IPS-18c (cell line): ENCODE results near the gene MAP3K8.
A peak's percentile ranks its signal among the peaks of the same experiment; 100 is the strongest.
"Not testable (repeated sequence)": the region's sequence is repeated elsewhere in the genome, so short reads cannot be mapped to it uniquely, and the experiment has no call there.

Experiments used
- H3K4me3 ChIP-seq: 2 replicates; pipeline ENCODE4 v1.7.0; 2013; ENCODE audit warnings: low read depth, mild to moderate bottlenecking, low read length, moderate library complexity; ENCODE audit not compliant: insufficient read depth
- H3K9me3 ChIP-seq: one replicate; pipeline ENCODE4 v1.6.1; 2013; ENCODE audit warnings: mild to moderate bottlenecking, low read length, moderate library complexity; ENCODE audit not compliant: control insufficient read depth, insufficient read depth

Gene MAP3K8

GRCh38 chr10:30417301-30417700 is 16.7 kb upstream of the MAP3K8 start:
- H3K4me3 ChIP-seq = no peak overlapping the region
- H3K9me3 ChIP-seq = no peaks in the 10 kb centered on the region

DNA sequence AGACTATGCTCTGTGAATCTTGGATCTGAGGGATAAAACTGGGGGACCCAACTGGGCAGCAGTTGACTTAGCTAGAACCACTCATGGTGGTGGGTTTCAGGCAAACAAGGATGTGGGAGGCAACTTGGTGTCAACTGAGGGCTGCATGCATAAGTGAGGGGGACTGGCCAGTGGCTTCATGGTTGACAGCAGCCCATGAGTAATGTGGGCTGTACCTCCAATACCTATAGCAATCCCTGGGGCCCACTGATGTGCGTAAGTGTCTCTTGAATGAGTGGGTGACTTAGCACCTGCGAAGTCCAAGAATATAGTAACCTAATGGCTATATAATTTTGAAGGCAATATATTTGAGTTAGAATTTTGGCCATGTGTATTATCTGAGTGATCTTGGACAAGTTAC is 13.7 kb upstream of the MAP3K8 start:
- Histone ChIP-seq H3K9me3 (no peaks in the 10 kb centered on the region), H3K4me3 (no peak overlapping the region)

- no peak overlapping the region for H3K4me3 ChIP-seq
- no peaks in the 10 kb centered on the region for H3K9me3 ChIP-seq
Measured at GRCh38 chr10:30420766-30421165, 13.2 kb upstream of the MAP3K8 start.

- Histone ChIP-seq H3K4me3 (no peak overlapping the region), H3K9me3 (no peaks in the 10 kb centered on the region)
Measured at GRCh38 chr10:30422151-30422695, 11.8 kb upstream of the MAP3K8 start.

DNA sequence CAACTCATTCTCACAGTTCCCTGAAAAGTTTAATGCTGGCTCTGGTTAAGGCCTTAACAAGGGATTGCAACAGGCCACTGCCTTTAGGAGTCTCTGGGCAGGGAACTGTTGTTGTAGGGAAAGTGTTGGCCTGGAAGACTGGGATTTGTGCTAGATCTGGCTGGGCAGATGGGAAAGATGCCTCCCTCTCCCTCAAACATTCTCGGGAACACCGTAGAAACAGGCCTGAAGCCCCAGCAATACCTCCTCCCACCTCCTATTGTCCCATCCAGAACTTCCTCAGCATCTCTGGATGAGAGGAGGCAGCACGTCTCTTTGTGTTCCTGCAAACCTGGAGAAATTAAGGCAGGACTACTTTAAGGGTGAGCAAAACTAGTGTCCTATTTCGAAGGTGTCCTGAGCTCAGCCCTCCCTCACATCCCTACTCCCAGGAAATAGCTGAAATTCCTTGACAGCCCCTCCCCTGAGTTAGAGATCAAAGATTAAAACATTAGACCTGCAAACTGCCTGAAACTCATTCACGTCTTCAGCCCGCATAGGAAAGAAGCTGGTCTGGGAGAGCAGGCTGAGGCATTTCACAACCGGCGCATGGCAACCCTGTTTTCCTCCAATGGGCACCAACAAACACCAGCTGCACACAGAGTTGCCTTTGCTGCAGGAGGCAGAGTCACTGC is 10.9 kb upstream of the MAP3K8 start:
- no peak overlapping the region for H3K4me3 ChIP-seq
- H3K9me3 ChIP-seq = no peaks in the 10 kb centered on the region

DNA sequence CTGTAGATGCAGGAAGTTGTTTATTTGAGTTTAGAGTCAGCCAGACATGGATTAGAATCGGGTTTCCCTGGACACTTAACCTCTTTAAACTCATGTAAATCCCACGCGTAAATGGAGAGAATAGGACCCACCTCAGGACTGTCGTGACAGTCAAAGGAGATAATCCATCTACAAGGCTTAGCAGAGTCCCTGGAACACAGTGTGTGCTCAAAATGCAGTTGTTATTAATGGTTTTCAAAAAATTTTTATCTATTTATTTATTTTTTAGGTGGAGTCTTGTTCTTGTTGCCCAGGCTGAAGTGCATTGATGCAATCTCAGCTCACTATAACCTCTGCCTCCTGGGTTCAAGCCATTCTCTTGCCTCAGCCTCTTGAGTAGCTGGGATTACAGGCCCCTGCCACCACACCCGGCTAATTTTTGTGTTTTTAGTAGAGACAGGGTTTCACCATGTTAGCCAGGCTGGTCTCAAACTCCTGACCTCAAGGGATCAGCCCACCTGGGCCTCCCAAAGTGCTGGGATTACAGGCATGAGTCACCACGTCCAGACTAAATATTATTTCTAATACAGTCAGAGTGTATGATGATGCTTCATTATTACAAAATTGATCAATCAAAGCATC is 10.2 kb upstream of the MAP3K8 start:
- H3K4me3 ChIP-seq, H3K9me3 ChIP-seq: not testable (repeated sequence)

DNA sequence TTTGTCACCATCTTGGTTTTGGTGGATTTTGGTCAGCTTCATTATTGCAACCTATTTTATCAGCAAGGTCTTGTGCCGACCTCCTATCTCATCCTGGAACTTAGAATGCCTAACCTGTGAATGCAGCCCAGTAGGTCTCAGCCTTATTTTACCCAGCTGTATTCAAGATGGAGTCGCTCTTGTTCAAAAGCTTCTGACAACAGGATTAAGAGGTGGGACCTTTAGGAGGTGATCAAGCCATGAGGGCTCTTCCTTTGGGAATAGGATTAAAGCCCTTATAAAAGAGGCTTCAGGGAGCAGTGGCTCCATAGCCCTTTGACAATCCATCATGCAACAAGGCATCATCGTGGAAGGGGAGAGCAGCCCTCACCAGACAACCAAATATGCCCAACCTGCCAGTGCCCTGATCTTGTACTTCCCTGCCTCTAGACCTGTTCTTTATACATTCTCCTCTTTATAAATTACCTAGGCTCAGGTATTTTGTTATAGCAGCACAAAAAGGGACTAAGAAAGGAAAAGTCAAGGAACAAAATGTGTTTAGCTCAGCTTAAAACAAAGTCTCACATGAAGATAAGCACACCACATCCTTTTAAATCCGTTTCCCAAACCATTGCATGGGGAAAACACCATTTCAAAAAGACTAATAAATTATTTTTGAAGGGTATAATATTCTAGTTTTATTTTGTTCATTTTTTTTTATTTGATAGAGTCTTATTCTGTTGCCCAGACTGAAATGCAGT is 8.5 kb upstream of the MAP3K8 start:
- no peak overlapping the region for H3K4me3 ChIP-seq
- no peaks in the 10 kb centered on the region for H3K9me3 ChIP-seq

DNA sequence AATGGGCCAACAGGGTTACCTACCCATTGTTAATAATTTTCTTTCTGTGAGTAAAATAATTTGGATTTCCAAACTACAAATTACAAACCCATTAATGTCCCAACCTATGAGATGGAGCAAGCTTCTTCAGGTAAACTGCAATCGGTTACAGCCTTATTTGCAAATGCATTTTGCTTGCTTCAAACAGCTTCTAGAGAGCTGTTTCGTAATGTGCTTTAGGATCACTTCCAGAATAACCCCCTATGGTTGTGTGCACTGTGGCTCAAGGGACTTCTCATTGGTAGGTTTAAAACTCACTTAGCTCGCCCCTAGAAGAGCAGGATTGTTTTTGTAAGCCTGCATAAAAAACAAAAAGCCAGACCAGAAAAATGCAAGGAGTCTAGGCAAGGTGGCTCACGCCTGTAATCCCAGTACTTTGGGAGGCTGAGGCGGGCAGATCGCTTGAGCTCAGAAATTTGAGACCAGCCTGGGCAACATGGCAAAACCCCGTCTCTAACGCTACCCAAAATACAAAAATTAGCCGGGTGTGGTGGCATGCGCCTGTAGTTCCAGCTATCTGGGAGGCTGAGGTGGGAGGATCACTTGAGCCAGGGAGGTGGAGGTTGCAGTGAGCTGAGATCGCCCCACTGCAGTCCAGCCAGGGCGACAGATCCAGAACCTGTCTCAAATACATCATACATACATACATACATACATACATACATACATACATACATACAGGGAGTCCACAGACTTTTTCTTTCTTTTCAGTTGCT is 3.3 kb upstream of the MAP3K8 start:
- no peaks in the 10 kb centered on the region for H3K9me3 ChIP-seq
- no peak overlapping the region for H3K4me3 ChIP-seq

- H3K4me3 ChIP-seq = no peak overlapping the region
- H3K9me3 ChIP-seq = no peaks in the 10 kb centered on the region
Measured at GRCh38 chr10:30431435-30431911, 2.5 kb upstream of the MAP3K8 start.

GRCh38 chr10:30432622-30433305 is 1.2 kb upstream of the MAP3K8 start:
- H3K9me3 ChIP-seq = no peaks in the 10 kb centered on the region

GRCh38 chr10:30433306-30433729 is 666 bp upstream of the MAP3K8 start:
- Histone ChIP-seq H3K4me3 (peak overlapping the region; percentile 89), H3K9me3 (no peaks in the 10 kb centered on the region)

More at GRCh38 chr10:30432622-30433305, 1.2 kb upstream of the MAP3K8 start:
- peak overlapping the region; percentile 89 for H3K4me3 ChIP-seq

DNA sequence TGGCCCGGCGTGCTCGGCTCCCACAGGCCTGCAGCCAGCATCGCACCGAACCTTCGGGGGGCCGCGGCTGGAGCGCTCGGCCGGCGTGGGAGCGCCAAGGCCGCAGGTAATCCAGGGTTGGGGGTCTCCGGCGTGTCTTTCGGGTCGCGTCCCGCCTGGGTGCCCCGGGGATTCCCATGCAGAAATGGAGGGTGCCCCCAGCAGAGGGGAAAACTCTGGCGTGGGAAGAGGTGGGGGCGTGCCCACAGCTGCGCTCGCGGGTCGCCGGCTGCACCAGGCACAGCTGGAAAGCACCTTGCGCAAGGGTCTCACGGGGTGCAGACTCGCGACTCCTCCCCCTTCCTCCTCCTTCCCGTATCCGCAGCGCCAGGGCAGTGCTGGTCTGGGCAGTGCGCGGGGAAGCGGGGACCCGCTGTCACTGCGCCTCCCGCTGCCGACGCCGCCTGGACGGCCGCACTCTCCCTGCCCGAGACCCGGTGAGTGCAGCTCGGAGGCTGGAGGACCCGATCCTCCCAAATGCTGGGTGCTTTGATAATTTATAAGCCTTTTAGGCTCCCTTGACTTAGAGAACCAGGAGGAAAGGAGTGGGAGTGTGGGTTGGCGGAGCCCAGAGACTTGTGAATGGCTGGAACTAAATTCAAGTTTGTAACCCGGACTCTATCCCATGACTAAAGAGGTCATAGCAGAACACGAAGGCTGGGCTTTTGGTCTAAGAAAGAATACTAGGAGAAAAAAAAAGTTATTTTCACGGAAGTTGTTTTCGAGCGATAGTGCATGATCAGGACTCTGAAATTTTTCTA is 489 bp downstream of the MAP3K8 start:
- peak overlapping the region; percentile 89 for H3K4me3 ChIP-seq
- H3K9me3 ChIP-seq = no peaks in the 10 kb centered on the region

- no peaks in the 10 kb centered on the region for H3K9me3 ChIP-seq
- H3K4me3 ChIP-seq = peak overlapping the region; percentile 89
Measured at GRCh38 chr10:30435073-30435422, 1.1 kb downstream of the MAP3K8 start.

GRCh38 chr10:30435499-30436167 is 1.6 kb downstream of the MAP3K8 start:
- H3K4me3 ChIP-seq = peak overlapping the region; percentile 89
- not testable (repeated sequence) for H3K9me3 ChIP-seq

DNA sequence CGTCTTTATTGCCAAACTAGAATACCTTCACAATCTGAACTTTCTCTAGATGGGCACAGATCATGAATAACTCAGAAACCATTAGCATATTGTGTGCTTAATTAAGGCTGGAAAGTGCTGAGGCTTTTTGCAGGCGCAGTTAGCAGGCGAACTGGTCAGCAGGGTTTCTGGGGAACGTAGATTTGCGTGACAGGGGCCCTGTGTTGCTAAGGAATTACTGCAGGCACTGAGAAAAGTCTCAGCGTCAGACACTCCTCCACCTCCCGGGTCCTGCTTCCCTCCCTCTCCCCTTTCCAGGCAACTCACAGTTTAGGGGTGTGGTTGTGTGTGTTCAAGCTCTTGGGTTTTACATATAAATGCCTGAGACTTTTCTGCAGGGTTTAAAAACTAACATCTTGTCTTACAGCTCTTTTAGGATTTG is 2.2 kb downstream of the MAP3K8 start:
- peak overlapping the region; percentile 34; the same call in 1 of the 2 replicates for H3K4me3 ChIP-seq
- H3K9me3 ChIP-seq = no peaks in the 10 kb centered on the region

DNA sequence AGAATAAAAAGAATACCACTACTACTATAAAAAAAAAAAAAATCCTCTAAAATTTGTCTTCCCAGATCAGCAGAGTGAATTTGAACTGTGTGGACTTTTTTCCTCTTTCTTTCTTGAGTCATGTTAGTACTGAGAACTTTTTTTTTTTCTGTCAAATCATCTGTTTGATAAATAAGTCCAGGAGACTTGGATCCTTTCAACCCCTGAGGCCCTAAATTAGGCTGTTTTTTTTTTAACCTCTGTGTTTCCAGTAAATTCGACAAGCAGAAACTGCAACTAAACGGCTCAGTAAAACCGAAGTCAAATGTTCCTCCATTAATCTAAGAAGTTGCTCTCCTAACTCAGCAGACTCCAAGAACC is 2.7 kb downstream of the MAP3K8 start:
- Histone ChIP-seq H3K9me3 (no peaks in the 10 kb centered on the region), H3K4me3 (no peak overlapping the region)
